ENCODE results near the gene SCART1. TPM values are rescaled to one million over a fixed set of nuclear protein-coding genes. Genes with fewer than 3 reads are reported as not detected.

Gene SCART1
- total RNA-seq, 1 experiment from 2014 or later: 3.7 TPM

DNA sequence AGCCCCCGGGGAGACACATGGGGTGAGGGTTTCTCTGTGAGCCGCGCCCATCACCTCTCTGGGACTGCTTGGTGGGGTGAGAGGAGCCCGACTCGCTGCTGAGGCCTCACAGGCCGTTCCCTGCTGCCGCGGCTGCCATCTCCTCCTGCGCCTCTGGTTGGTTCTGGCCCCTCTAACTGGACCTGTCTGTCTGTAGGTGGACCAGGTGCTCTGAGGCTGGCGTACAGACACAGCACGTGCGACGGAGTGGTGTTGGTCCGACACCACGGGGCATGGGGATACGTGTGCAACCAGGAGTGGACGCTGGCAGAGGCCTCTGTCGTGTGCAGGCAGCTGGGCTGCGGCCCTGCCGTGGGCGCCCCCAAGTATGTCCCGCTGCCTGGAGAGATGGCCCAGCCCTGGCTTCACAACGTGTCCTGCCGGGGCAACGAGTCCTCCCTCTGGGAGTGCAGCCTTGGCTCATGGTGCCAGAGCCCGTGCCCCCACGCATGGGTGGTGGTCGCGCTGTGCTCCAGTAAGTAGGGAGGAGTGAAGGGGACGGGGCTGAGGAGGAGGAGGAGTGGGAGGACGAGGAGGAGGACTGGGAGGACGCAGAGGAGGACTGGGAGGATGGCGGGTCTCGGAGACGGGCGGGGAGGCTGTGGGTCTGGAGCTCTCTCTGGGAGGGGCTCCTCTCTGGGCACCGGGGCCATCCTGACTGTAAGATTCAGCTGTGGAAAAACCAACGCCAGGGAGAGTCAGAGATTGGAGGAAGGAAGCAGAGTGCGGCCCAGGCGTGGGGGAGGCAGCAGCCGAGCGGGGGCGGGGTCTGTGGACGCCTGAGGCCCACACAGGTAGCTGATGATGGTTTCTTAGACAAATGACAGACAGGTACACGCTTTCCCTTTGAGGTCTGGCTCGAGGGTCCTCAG lies 2.6 kb downstream of the SCART1 start:
- ATAC-seq (no peak), DNase-seq (ENCODE audit: low read depth, low spot score) (no peak)
- Histone ChIP-seq H3K27me3 (ENCODE audit: insufficient read depth, low read length) (no peaks in the 10 kb centered on the region), H3K9ac (ENCODE audit: low read length) (no peak overlapping the region), H3K27ac (ENCODE audit: low read depth, low read length) (no peak overlapping the region), H3K9me2 (ENCODE audit: insufficient read depth) (no peaks in the 10 kb centered on the region), H3K9me3 (ENCODE audit: control insufficient read depth in 1 of 2, insufficient read depth in 1 of 2, low read depth in 1 of 2, low read length in 2 of 2) (no peaks in the 10 kb centered on the region), H3K79me2 (ENCODE audit: insufficient read depth, low read length) (no peaks in the 10 kb centered on the region), H3K4me3 (replicated peaks in 1 of 2; ENCODE audit: low read depth in 1 of 2, low read length in 2 of 2) (no peak overlapping the region), H2AFZ (ENCODE audit: low read depth, low read length, poor library complexity, severe bottlenecking) (no peak overlapping the region), H4K20me1 (ENCODE audit: insufficient read depth) (no peaks in the 10 kb centered on the region), H3K4me2 (ENCODE audit: low read length) (no peak overlapping the region), H3K4me1 (ENCODE audit: control insufficient read depth in 1 of 2, insufficient read depth in 2 of 2, low read length in 2 of 2) (no peaks in the 10 kb centered on the region), H3K36me3 (ENCODE audit: control insufficient read depth in 1 of 2, insufficient read depth in 2 of 2, low read length in 2 of 2) (no peaks in the 10 kb centered on the region)
- ChIA-PET POLR2A (no interaction called here), CTCF (no interaction called here), RAD21 (ENCODE audit: low non-redundant PET in 1 of 2, low total read pairs in 2 of 2, uncharacterized antibody in 2 of 2, unreplicated experiment in 2 of 2) (no interaction called here)
- TF ChIP-seq SP1 (IDR thresholded peaks at IDR 0.05; ENCODE audit: low read depth): no peak
- TF ChIP-seq SRF (IDR thresholded peaks at IDR 0.05; ENCODE audit: low read depth): no peak
- TF ChIP-seq ATF3 (IDR thresholded peaks at IDR 0.05): no peak
- no peak for TF ChIP-seq POLR2AphosphoS5 (IDR thresholded peaks at IDR 0.05; ENCODE audit: low read depth, low read length)
- TF ChIP-seq, protein P1, sequence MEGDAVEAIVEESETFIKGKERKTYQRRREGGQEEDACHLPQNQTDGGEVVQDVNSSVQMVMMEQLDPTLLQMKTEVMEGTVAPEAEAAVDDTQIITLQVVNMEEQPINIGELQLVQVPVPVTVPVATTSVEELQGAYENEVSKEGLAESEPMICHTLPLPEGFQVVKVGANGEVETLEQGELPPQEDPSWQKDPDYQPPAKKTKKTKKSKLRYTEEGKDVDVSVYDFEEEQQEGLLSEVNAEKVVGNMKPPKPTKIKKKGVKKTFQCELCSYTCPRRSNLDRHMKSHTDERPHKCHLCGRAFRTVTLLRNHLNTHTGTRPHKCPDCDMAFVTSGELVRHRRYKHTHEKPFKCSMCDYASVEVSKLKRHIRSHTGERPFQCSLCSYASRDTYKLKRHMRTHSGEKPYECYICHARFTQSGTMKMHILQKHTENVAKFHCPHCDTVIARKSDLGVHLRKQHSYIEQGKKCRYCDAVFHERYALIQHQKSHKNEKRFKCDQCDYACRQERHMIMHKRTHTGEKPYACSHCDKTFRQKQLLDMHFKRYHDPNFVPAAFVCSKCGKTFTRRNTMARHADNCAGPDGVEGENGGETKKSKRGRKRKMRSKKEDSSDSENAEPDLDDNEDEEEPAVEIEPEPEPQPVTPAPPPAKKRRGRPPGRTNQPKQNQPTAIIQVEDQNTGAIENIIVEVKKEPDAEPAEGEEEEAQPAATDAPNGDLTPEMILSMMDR (IDR thresholded peaks at IDR 0.05 in 2 of 3, conservative IDR thresholded peaks at IDR 0.05 in 1 of 3; ENCODE audit: borderline replicate concordance in 1 of 3, insufficient read depth in 1 of 3, low read depth in 2 of 3, low read length in 2 of 3): no peak
- TF ChIP-seq, protein P2, sequence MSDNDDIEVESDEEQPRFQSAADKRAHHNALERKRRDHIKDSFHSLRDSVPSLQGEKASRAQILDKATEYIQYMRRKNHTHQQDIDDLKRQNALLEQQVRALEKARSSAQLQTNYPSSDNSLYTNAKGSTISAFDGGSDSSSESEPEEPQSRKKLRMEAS (IDR thresholded peaks at IDR 0.05): no peak
- TF ChIP-seq EGR1 (IDR thresholded peaks at IDR 0.05; ENCODE audit: low read depth): no peak
- no peak for TF ChIP-seq EZH2phosphoT487 (IDR thresholded peaks at IDR 0.05; ENCODE audit: borderline replicate concordance)
- no peak for TF ChIP-seq YY1 (IDR thresholded peaks at IDR 0.05; ENCODE audit: extremely low read depth, insufficient replicate concordance, low read depth, low read length)
- no peak for TF ChIP-seq TCF7L2 (IDR thresholded peaks at IDR 0.05; ENCODE audit: borderline replicate concordance, extremely low read depth, insufficient read depth, insufficient read length)
- TF ChIP-seq POLR2A (IDR thresholded peaks at IDR 0.05; ENCODE audit: borderline replicate concordance, extremely low read depth, insufficient read depth, insufficient read length): no peak
- TF ChIP-seq, protein P3, sequence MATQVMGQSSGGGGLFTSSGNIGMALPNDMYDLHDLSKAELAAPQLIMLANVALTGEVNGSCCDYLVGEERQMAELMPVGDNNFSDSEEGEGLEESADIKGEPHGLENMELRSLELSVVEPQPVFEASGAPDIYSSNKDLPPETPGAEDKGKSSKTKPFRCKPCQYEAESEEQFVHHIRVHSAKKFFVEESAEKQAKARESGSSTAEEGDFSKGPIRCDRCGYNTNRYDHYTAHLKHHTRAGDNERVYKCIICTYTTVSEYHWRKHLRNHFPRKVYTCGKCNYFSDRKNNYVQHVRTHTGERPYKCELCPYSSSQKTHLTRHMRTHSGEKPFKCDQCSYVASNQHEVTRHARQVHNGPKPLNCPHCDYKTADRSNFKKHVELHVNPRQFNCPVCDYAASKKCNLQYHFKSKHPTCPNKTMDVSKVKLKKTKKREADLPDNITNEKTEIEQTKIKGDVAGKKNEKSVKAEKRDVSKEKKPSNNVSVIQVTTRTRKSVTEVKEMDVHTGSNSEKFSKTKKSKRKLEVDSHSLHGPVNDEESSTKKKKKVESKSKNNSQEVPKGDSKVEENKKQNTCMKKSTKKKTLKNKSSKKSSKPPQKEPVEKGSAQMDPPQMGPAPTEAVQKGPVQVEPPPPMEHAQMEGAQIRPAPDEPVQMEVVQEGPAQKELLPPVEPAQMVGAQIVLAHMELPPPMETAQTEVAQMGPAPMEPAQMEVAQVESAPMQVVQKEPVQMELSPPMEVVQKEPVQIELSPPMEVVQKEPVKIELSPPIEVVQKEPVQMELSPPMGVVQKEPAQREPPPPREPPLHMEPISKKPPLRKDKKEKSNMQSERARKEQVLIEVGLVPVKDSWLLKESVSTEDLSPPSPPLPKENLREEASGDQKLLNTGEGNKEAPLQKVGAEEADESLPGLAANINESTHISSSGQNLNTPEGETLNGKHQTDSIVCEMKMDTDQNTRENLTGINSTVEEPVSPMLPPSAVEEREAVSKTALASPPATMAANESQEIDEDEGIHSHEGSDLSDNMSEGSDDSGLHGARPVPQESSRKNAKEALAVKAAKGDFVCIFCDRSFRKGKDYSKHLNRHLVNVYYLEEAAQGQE (IDR thresholded peaks at IDR 0.05; ENCODE audit: low read depth): no peak
- no peak for TF ChIP-seq CBX3 (IDR thresholded peaks at IDR 0.05; ENCODE audit: low read depth)
- TF ChIP-seq ELF1 (IDR thresholded peaks at IDR 0.05; ENCODE audit: borderline replicate concordance, low read depth): no peak
- no peak for TF ChIP-seq SIN3A (IDR thresholded peaks at IDR 0.05; ENCODE audit: low read depth)
- TF ChIP-seq, protein P4, sequence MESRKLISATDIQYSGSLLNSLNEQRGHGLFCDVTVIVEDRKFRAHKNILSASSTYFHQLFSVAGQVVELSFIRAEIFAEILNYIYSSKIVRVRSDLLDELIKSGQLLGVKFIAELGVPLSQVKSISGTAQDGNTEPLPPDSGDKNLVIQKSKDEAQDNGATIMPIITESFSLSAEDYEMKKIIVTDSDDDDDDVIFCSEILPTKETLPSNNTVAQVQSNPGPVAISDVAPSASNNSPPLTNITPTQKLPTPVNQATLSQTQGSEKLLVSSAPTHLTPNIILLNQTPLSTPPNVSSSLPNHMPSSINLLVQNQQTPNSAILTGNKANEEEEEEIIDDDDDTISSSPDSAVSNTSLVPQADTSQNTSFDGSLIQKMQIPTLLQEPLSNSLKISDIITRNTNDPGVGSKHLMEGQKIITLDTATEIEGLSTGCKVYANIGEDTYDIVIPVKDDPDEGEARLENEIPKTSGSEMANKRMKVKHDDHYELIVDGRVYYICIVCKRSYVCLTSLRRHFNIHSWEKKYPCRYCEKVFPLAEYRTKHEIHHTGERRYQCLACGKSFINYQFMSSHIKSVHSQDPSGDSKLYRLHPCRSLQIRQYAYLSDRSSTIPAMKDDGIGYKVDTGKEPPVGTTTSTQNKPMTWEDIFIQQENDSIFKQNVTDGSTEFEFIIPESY (IDR thresholded peaks at IDR 0.05; ENCODE audit: extremely low read depth, insufficient replicate concordance, low read length): no peak
- no peak for TF ChIP-seq ZFX (IDR thresholded peaks at IDR 0.05)
- TF ChIP-seq CEBPB (IDR thresholded peaks at IDR 0.05; ENCODE audit: low read depth): no peak
- intact Hi-C loops (cut with micrococcal nuclease): no loop called here
- BruUV-seq (replicated peaks): no TSS peak

Data from HCT116 (cell line).